Brain pericyte (primary cell): ENCODE data around the gene SSH2.
A peak's percentile ranks its signal among the peaks of the same experiment; 100 is the strongest.
"Not testable (repeated sequence)": the region's sequence is repeated elsewhere in the genome, so short reads cannot be mapped to it uniquely, and the experiment has no call there.

Experiments
- DNase-seq: peaks from one replicate; pipeline ENCODE4 v3.0.0-alpha.2; 2012; ENCODE audit warnings: low read depth, low spot score

Gene SSH2

GRCh38 chr17:29710891-29711418 is 219.1 kb downstream of the SSH2 start:
- no peak for DNase-seq

GRCh38 chr17:29710520-29710884 is 219.5 kb downstream of the SSH2 start:
- no peak for DNase-seq

- no peak for DNase-seq
Measured at GRCh38 chr17:29709866-29710519, 220.0 kb downstream of the SSH2 start.

- no peak for DNase-seq
Measured at GRCh38 chr17:29707212-29707571, 222.8 kb downstream of the SSH2 start.

- no peak for DNase-seq
Measured at GRCh38 chr17:29706045-29706431, 224.0 kb downstream of the SSH2 start.

GRCh38 chr17:29705386-29705785 is 224.6 kb downstream of the SSH2 start:
- no peak for DNase-seq

GRCh38 chr17:29699283-29699682 is 230.7 kb downstream of the SSH2 start:
- no peak for DNase-seq

GRCh38 chr17:29698837-29699236 is 231.2 kb downstream of the SSH2 start:
- no peak for DNase-seq

GRCh38 chr17:29698019-29698777 is 231.8 kb downstream of the SSH2 start:
- DNase-seq, result no peak

- no peak for DNase-seq
Measured at GRCh38 chr17:29697371-29697770, 232.7 kb downstream of the SSH2 start.

GRCh38 chr17:29694918-29695563 is 235.0 kb downstream of the SSH2 start:
- no peak for DNase-seq

- no peak for DNase-seq
Measured at GRCh38 chr17:29693751-29694150, 236.3 kb downstream of the SSH2 start.

- DNase-seq, result no peak
Measured at GRCh38 chr17:29687596-29687995, 242.4 kb downstream of the SSH2 start.

- DNase-seq, result no peak
Measured at GRCh38 chr17:29686993-29687590, 242.9 kb downstream of the SSH2 start.

- no peak for DNase-seq
Measured at GRCh38 chr17:29683481-29683880, 246.5 kb downstream of the SSH2 start.

GRCh38 chr17:29682987-29683386 is 247.0 kb downstream of the SSH2 start:
- DNase-seq, result no peak

- no peak for DNase-seq
Measured at GRCh38 chr17:29682054-29682453, 248.0 kb downstream of the SSH2 start.

- DNase-seq, result no peak
Measured at GRCh38 chr17:29677824-29678223, 252.2 kb downstream of the SSH2 start.

- DNase-seq, result peak; percentile 62
Measured at GRCh38 chr17:29677221-29677791, 252.7 kb downstream of the SSH2 start.

GRCh38 chr17:29675961-29676360 is 254.1 kb downstream of the SSH2 start:
- not testable (repeated sequence) for DNase-seq

- no peak for DNase-seq
Measured at GRCh38 chr17:29674281-29674680, 255.7 kb downstream of the SSH2 start.

- DNase-seq, result no peak
Measured at GRCh38 chr17:29671661-29672060, 258.4 kb downstream of the SSH2 start.
